ENCODE results near the gene VWA2. TPM values are rescaled to one million over a fixed set of nuclear protein-coding genes. Genes with fewer than 3 reads are reported as not detected.

VWA2 gene
- total and polyA plus RNA-seq, 2 donors (not counting 3 experiments of a cell fraction or from before 2014, with no cell fraction given): not detected

DNA sequence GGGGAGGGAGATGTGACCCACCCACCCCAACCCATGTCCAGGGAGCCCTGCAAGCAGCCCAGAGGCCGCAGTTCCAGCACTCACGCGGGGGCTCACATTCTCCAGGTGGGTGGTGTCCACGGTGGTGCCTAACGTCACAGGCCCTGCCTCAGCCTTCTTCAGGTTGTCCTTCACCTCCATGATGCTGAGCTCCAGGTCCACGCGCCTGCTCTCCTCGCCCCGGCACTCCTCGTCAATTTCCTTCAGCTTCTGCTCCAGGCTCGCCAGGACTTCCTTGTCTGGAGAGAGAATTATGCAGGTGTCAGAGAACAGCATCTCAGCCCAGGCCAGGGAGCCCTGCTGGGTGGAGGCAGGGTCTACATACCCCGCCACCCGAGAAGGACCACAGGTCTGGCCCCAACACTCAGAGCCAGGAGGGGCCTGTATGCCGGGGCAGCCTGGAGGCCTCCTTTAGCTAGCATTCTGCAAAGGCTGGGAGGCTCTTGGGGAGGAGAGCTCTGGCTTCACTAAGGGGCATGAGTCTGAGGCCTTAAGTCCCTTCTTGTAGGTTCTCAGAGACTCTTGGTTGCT lies 58.2 kb downstream of the VWA2 start:
- dilution Hi-C loops (cut with MboI; ENCODE audit: extremely low pct_ligation_motif_present, low sequenced_read_pairs) (no loop called here), intact Hi-C loops (cut with micrococcal nuclease) (no loop called here)
- DNase-seq (ENCODE audit: low read depth, low spot score) (no peak), FAIRE-seq (no peak)
- CTCF ChIA-PET: no interaction called here
- Histone ChIP-seq H3K9me1 (replicated peaks; ENCODE audit: control insufficient read depth, extremely low read depth, insufficient read depth, low read length) (no peaks in the 10 kb centered on the region), H4K20me1 (replicated peaks; ENCODE audit: control insufficient read depth, extremely low read depth, insufficient read depth, low read length) (no peaks in the 10 kb centered on the region), H3K9me3 (replicated peaks; ENCODE audit: control insufficient read depth, insufficient read depth, low read length) (no peaks in the 10 kb centered on the region), H3K4me2 (ENCODE audit: insufficient read depth, low read length) (no peak overlapping the region), H3K9ac (replicated peaks; ENCODE audit: extremely low read depth, insufficient read depth, low read length) (no peak overlapping the region), H3K36me3 (ENCODE audit: control insufficient read depth in 2 of 2, extremely low read depth in 1 of 2, insufficient read depth in 2 of 2, low read length in 2 of 2) (no peaks in the 10 kb centered on the region), H2AFZ (ENCODE audit: low read depth, low read length) (no peak overlapping the region), H3K27me3 (ENCODE audit: control insufficient read depth in 2 of 2, insufficient read depth in 2 of 2, low read length in 2 of 2) (peaks cover 0 to 5% of the 10 kb centered on the region in 2 experiments), H3K27ac (ENCODE audit: insufficient read depth, low read depth, low read length) (no peak overlapping the region), H3K4me3 (replicated peaks in 1 of 3; ENCODE audit: insufficient read depth in 1 of 3, low read depth in 1 of 3, low read length in 3 of 3) (no peak overlapping the region), H3K4me1 (ENCODE audit: control insufficient read depth, extremely low read depth, insufficient read depth, low read length) (no peaks in the 10 kb centered on the region), H3K79me2 (ENCODE audit: control insufficient read depth, insufficient read depth, low read length) (no peaks in the 10 kb centered on the region)
- BruUV-seq (replicated peaks): no TSS peak
- TF ChIP-seq, protein P1, sequence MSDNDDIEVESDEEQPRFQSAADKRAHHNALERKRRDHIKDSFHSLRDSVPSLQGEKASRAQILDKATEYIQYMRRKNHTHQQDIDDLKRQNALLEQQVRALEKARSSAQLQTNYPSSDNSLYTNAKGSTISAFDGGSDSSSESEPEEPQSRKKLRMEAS (IDR thresholded peaks at IDR 0.05; ENCODE audit: insufficient read depth, insufficient read length): no peak
- TF ChIP-seq POLR2A (IDR thresholded peaks at IDR 0.05; ENCODE audit: low read depth, low read length) (no peak), EZH2 (IDR thresholded peaks at IDR 0.05; ENCODE audit: borderline replicate concordance, low read depth, low read length, severe bottlenecking) (no peak), JUN (IDR thresholded peaks at IDR 0.05; ENCODE audit: borderline replicate concordance, insufficient read depth, insufficient read length, low read depth) (no peak), MYC (IDR thresholded peaks at IDR 0.05; ENCODE audit: low read depth, low read length) (no peak), GATA2 (IDR thresholded peaks at IDR 0.05; ENCODE audit: insufficient read depth, insufficient read length, low read depth, low read length) (no peak), FOS (IDR thresholded peaks at IDR 0.05; ENCODE audit: borderline replicate concordance, insufficient read depth, low read length) (no peak), POLR2AphosphoS5 (IDR thresholded peaks at IDR 0.05; ENCODE audit: insufficient read depth, low read depth, low read length) (no peak)
- TF ChIP-seq, protein P2, sequence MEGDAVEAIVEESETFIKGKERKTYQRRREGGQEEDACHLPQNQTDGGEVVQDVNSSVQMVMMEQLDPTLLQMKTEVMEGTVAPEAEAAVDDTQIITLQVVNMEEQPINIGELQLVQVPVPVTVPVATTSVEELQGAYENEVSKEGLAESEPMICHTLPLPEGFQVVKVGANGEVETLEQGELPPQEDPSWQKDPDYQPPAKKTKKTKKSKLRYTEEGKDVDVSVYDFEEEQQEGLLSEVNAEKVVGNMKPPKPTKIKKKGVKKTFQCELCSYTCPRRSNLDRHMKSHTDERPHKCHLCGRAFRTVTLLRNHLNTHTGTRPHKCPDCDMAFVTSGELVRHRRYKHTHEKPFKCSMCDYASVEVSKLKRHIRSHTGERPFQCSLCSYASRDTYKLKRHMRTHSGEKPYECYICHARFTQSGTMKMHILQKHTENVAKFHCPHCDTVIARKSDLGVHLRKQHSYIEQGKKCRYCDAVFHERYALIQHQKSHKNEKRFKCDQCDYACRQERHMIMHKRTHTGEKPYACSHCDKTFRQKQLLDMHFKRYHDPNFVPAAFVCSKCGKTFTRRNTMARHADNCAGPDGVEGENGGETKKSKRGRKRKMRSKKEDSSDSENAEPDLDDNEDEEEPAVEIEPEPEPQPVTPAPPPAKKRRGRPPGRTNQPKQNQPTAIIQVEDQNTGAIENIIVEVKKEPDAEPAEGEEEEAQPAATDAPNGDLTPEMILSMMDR (IDR thresholded peaks at IDR 0.05; ENCODE audit: extremely low read depth in 1 of 2, insufficient read depth in 1 of 2, low read depth in 1 of 2, low read length in 2 of 2): no peak
- POLR2A ChIA-PET: no interaction called here
